Adrenal gland (tissue), 5 donors: ENCODE measurements around the gene USP27X.

Experiments
- POLR2A ChIP-seq, 2 donors: fragments of 450-650 bp; IDR thresholded peaks; one replicate each; pipeline ENCODE4 v1.6.1; 2017; ENCODE audit warnings: antibody characterized with exemption in 2 of 2, mild to moderate bottlenecking in 2 of 2, moderate library complexity in 1 of 2
- TF ChIP-seq, protein P1 (sequence below), 6 experiments: fragments of 450-650 bp in 4 of 6; fragments of 200-600 bp in 2 of 6; sonication (generic) in 1 of 6; IDR thresholded peaks; 1 replicate in 5 of 6; 2 replicates in 1 of 6; pipeline versions ENCODE4 v1.5.1 to v1.8.0; 2016 to 2021; ENCODE audit warnings: antibody characterized with exemption in 6 of 6, mild to moderate bottlenecking in 2 of 6, moderate library complexity in 1 of 6
- donor health status: DM: no; HTN: no; CAD: no.

DNA sequence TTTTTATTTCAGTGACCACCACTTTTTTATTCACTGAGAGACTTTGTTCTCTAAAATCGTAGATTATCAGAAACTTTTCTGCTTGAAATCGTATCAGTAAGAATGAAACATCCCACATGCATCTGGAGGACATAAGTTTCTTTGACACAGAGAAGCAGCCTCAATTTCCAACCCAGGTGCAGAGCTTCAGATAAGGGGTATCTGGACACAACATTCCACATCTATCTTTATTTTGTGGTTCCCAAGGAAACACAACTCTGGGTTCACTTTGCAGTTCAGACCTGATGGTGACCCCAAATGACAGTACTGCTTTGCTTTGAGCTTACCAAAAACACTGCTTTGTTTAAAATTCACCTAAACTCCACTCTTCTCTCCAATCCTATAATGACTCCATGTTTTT lies 41.8 kb downstream of the USP27X start:
- TF ChIP-seq, protein P1, sequence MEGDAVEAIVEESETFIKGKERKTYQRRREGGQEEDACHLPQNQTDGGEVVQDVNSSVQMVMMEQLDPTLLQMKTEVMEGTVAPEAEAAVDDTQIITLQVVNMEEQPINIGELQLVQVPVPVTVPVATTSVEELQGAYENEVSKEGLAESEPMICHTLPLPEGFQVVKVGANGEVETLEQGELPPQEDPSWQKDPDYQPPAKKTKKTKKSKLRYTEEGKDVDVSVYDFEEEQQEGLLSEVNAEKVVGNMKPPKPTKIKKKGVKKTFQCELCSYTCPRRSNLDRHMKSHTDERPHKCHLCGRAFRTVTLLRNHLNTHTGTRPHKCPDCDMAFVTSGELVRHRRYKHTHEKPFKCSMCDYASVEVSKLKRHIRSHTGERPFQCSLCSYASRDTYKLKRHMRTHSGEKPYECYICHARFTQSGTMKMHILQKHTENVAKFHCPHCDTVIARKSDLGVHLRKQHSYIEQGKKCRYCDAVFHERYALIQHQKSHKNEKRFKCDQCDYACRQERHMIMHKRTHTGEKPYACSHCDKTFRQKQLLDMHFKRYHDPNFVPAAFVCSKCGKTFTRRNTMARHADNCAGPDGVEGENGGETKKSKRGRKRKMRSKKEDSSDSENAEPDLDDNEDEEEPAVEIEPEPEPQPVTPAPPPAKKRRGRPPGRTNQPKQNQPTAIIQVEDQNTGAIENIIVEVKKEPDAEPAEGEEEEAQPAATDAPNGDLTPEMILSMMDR (IDR thresholded peaks at IDR 0.05) = no peak
- TF ChIP-seq POLR2A (IDR thresholded peaks at IDR 0.05) = no peak
